Peyer's patch (tissue), 4 donors: ENCODE data around the gene RBP4.

ENCODE experiments used
- CTCF ChIP-seq, 6 experiments: fragments of 450-650 bp in 4 of 6; fragments of 200-600 bp in 2 of 6; sonication (generic) in 1 of 6; IDR thresholded peaks; one replicate each; pipeline ENCODE4 v1.5.1; 2017 to 2019; ENCODE audit warnings: antibody characterized with exemption in 6 of 6, mild to moderate bottlenecking in 3 of 6, moderate library complexity in 1 of 6
- POLR2A ChIP-seq, 2 donors: fragments of 450-650 bp; IDR thresholded peaks; one replicate each; pipeline ENCODE4 v1.5.1; 2017; ENCODE audit warnings: antibody characterized with exemption in 2 of 2, mild to moderate bottlenecking in 2 of 2, moderate library complexity in 2 of 2

GRCh38 chr10:93612311-93612710, 11.3 kb upstream of the RBP4 start, which contains the start of gene PDE6C:
- TF ChIP-seq CTCF (IDR thresholded peaks at IDR 0.05) (no peak), POLR2A (IDR thresholded peaks at IDR 0.05) (no peak)
